WTC11 (cell line): ENCODE measurements around the gene NAALADL2. TPM values are rescaled to one million over a fixed set of nuclear protein-coding genes. Genes with fewer than 3 reads are reported as not detected.

Experiments
- ATAC-seq: fragments of 200-7000 bp; cut with Tn5 transposase; 2 replicates; pipeline ENCODE4 v1.10.0; 2021; ENCODE audit warnings: mild to moderate bottlenecking, moderate library complexity
- CTCF ChIA-PET: fragments of 300-600 bp; sonication (Branson Sonifier 250); formaldehyde crosslinking; loops from one replicate; lab custom pipeline; 2021; ENCODE audit warnings: antibody characterized with exemption; lab: Charles Lee
- POLR2A ChIA-PET: fragments of 350-600 bp; sonication (Branson Sonifier 250); formaldehyde crosslinking; loops from one replicate; lab custom pipeline; 2021; ENCODE audit warnings: antibody characterized with exemption; lab: Charles Lee
- DNase-seq: peaks from one replicate; pipeline ENCODE4 v3.0.0; 2021; ENCODE audit warnings: low spot score
- H3K27ac Mint-ChIP-seq: 2 replicates; pipeline ENCODE4 v1.8.0; 2021; ENCODE audit warnings: mixed read lengths
- H3K27me3 Mint-ChIP-seq: 2 replicates; pipeline ENCODE4 v1.8.0; 2021; ENCODE audit warnings: low read depth, mild to moderate bottlenecking, moderate library complexity, mixed read lengths
- H3K36me3 Mint-ChIP-seq: 2 replicates; pipeline ENCODE4 v1.8.0; 2021; ENCODE audit warnings: mixed read lengths
- H3K4me1 Mint-ChIP-seq: 2 replicates; pipeline ENCODE4 v1.8.0; 2022; ENCODE audit warnings: mixed read lengths
- H3K4me3 Mint-ChIP-seq: 2 replicates; pipeline ENCODE4 v1.8.0; 2021; ENCODE audit warnings: mild to moderate bottlenecking, moderate library complexity, mixed read lengths
- H3K9me3 Mint-ChIP-seq: 2 replicates; pipeline ENCODE4 v1.8.0; 2021; ENCODE audit warnings: mixed read lengths
- ATF1 ChIP-seq: sonication (generic); formaldehyde crosslinking; IDR thresholded peaks from 2 replicates; pipeline ENCODE4 v1.8.1; 2023; ENCODE audit warnings: mild to moderate bottlenecking, moderate library complexity, missing genetic modification reagents
- ETV6 ChIP-seq: sonication (generic); formaldehyde crosslinking; IDR thresholded peaks from 2 replicates; pipeline ENCODE4 v1.8.1; 2022; ENCODE audit warnings: mild to moderate bottlenecking, missing genetic modification reagents
- FOXJ3 ChIP-seq: sonication (generic); formaldehyde crosslinking; IDR thresholded peaks from 2 replicates; pipeline ENCODE4 v1.9.0; 2021; ENCODE audit warnings: missing genetic modification reagents, mild to moderate bottlenecking, borderline replicate concordance
- GABPB1 ChIP-seq: sonication (generic); formaldehyde crosslinking; IDR thresholded peaks from 2 replicates; pipeline ENCODE4 v1.8.1; 2023; ENCODE audit warnings: mild to moderate bottlenecking, missing genetic modification reagents
- GTF2I ChIP-seq: fragments of 250-450 bp; sonication (Bioruptor Pico); conservative IDR thresholded peaks from 2 replicates; pipeline ENCODE4 v1.4.0; 2021; ENCODE audit warnings: mild to moderate bottlenecking
- MAX ChIP-seq: sonication (generic); formaldehyde crosslinking; IDR thresholded peaks from 2 replicates; pipeline ENCODE4 v1.8.0; 2022; ENCODE audit warnings: mild to moderate bottlenecking, missing genetic modification reagents
- NFE2L1 ChIP-seq: sonication (generic); formaldehyde crosslinking; IDR thresholded peaks from 2 replicates; pipeline ENCODE4 v1.8.1; 2023; ENCODE audit warnings: missing genetic modification reagents
- NR2C2 ChIP-seq: sonication (generic); formaldehyde crosslinking; IDR thresholded peaks from 2 replicates; pipeline ENCODE4 v1.8.0; 2022; ENCODE audit warnings: mild to moderate bottlenecking, missing genetic modification reagents
- OVOL2 ChIP-seq: fragments of 250-450 bp; sonication (Bioruptor Pico); IDR thresholded peaks from 2 replicates; pipeline ENCODE4 v1.9.0; 2021; ENCODE audit warnings: mild to moderate bottlenecking, borderline replicate concordance
- PRRX2 ChIP-seq: fragments of 250-450 bp; sonication (Bioruptor Pico); IDR thresholded peaks from 2 replicates; pipeline ENCODE4 v1.8.0; 2021; ENCODE audit warnings: mild to moderate bottlenecking
- RELA ChIP-seq: sonication (generic); formaldehyde crosslinking; IDR thresholded peaks from 2 replicates; pipeline ENCODE4 v1.8.1; 2022; ENCODE audit warnings: missing genetic modification reagents, mild to moderate bottlenecking, borderline replicate concordance
- RORB ChIP-seq: fragments of 250-450 bp; sonication (Bioruptor Pico); IDR thresholded peaks from 2 replicates; pipeline ENCODE4 v1.9.0; 2021; ENCODE audit warnings: mild to moderate bottlenecking
- SMAD4 ChIP-seq: sonication (generic); formaldehyde crosslinking; IDR thresholded peaks from 2 replicates; pipeline ENCODE4 v1.8.0; 2022; ENCODE audit warnings: mild to moderate bottlenecking, missing genetic modification reagents
- SP1 ChIP-seq: sonication (generic); formaldehyde crosslinking; conservative IDR thresholded peaks from 2 replicates; pipeline ENCODE4 v1.8.1; 2022; ENCODE audit warnings: missing genetic modification reagents
- ZNF219 ChIP-seq: sonication (generic); formaldehyde crosslinking; IDR thresholded peaks from 2 replicates; pipeline ENCODE4 v1.8.0; 2023; ENCODE audit warnings: missing genetic modification reagents, mild to moderate bottlenecking, borderline replicate concordance
- ZNF263 ChIP-seq: sonication (generic); formaldehyde crosslinking; IDR thresholded peaks from 2 replicates; pipeline ENCODE4 v1.8.1; 2022; ENCODE audit warnings: low read depth, mild to moderate bottlenecking, moderate library complexity, missing genetic modification reagents
- total RNA-seq: library from RNA; stranded (reverse); gene quantifications from 3 replicates; pipeline ENCODE4 v1.2.3, GENCODE V29; 2021
- TF ChIP-seq, protein P1 (sequence below): sonication (generic); formaldehyde crosslinking; IDR thresholded peaks from 2 replicates; pipeline ENCODE4 v1.8.0; 2023; ENCODE audit warnings: missing genetic modification reagents
- TF ChIP-seq, protein P2 (sequence below): sonication (generic); formaldehyde crosslinking; IDR thresholded peaks from 2 replicates; pipeline ENCODE4 v1.8.0; 2023; ENCODE audit warnings: missing genetic modification reagents, mild to moderate bottlenecking, borderline replicate concordance
- TF ChIP-seq, protein P3 (sequence below): sonication (generic); formaldehyde crosslinking; IDR thresholded peaks from 2 replicates; pipeline ENCODE4 v1.8.1; 2023; ENCODE audit warnings: mild to moderate bottlenecking, missing genetic modification reagents
- TF ChIP-seq, protein P4 (sequence below): sonication (generic); formaldehyde crosslinking; IDR thresholded peaks from 2 replicates; pipeline ENCODE4 v1.8.1; 2023; ENCODE audit warnings: mild to moderate bottlenecking, missing genetic modification reagents, moderate library complexity
- TF ChIP-seq, protein P5 (sequence below): sonication (generic); formaldehyde crosslinking; IDR thresholded peaks from 2 replicates; pipeline ENCODE4 v1.8.0; 2023; ENCODE audit warnings: mild to moderate bottlenecking, missing genetic modification reagents
- TF ChIP-seq, protein P6 (sequence below): sonication (generic); formaldehyde crosslinking; IDR thresholded peaks from 2 replicates; pipeline ENCODE4 v1.8.1; 2023; ENCODE audit warnings: mild to moderate bottlenecking, missing genetic modification reagents

The NAALADL2 gene
- total RNA-seq, 1 experiment from 2014 or later, result 1.2 TPM

DNA sequence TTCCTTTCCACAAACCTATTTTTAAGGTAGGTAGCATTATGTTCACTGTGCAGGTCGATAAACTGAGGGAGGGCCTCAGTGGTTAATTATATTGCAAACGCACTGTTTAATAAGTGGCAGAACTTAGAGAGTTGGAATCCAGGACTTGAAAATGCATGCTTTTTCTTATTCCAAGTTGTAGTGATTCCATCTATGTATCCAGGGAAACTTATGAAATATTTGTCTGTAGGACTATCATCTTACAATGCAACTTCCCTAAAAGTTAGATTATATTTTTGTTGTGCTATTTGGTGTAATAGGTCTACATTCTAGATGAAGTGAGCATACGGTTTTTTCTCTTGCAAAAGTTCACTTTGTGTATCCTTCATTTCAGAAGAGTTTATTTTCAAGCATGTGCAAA, 419.5 kb downstream of the NAALADL2 start:
- peaks cover 4% of the 10 kb centered on the region for H3K4me1 Mint-ChIP-seq
- no peak overlapping the region for H3K4me3 Mint-ChIP-seq
- ATAC-seq (no peak), DNase-seq (no peak)
- TF ChIP-seq, protein P1, sequence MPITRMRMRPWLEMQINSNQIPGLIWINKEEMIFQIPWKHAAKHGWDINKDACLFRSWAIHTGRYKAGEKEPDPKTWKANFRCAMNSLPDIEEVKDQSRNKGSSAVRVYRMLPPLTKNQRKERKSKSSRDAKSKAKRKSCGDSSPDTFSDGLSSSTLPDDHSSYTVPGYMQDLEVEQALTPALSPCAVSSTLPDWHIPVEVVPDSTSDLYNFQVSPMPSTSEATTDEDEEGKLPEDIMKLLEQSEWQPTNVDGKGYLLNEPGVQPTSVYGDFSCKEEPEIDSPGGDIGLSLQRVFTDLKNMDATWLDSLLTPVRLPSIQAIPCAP (CRISPR knock-in tag), result no peak
- TF ChIP-seq ZNF263 (CRISPR knock-in tag), result no peak
- no peak for TF ChIP-seq ETV6
- TF ChIP-seq ZNF219 (CRISPR knock-in tag), result no peak
- TF ChIP-seq FOXJ3 (CRISPR knock-in tag), result no peak
- TF ChIP-seq OVOL2 (CRISPR knock-in tag), result no peak
- no peak for TF ChIP-seq MAX
- H3K27ac Mint-ChIP-seq, result no peak overlapping the region
- no peaks in the 10 kb centered on the region for H3K9me3 Mint-ChIP-seq
- no peaks in the 10 kb centered on the region for H3K36me3 Mint-ChIP-seq
- ChIA-PET POLR2A (no interaction called here), CTCF (no interaction called here)
- no peaks in the 10 kb centered on the region for H3K27me3 Mint-ChIP-seq

GRCh38 chr3:175279457-175279856, 420.3 kb downstream of the NAALADL2 start:
- TF ChIP-seq NR2C2 (CRISPR knock-in tag), result no peak
- TF ChIP-seq, protein P2, sequence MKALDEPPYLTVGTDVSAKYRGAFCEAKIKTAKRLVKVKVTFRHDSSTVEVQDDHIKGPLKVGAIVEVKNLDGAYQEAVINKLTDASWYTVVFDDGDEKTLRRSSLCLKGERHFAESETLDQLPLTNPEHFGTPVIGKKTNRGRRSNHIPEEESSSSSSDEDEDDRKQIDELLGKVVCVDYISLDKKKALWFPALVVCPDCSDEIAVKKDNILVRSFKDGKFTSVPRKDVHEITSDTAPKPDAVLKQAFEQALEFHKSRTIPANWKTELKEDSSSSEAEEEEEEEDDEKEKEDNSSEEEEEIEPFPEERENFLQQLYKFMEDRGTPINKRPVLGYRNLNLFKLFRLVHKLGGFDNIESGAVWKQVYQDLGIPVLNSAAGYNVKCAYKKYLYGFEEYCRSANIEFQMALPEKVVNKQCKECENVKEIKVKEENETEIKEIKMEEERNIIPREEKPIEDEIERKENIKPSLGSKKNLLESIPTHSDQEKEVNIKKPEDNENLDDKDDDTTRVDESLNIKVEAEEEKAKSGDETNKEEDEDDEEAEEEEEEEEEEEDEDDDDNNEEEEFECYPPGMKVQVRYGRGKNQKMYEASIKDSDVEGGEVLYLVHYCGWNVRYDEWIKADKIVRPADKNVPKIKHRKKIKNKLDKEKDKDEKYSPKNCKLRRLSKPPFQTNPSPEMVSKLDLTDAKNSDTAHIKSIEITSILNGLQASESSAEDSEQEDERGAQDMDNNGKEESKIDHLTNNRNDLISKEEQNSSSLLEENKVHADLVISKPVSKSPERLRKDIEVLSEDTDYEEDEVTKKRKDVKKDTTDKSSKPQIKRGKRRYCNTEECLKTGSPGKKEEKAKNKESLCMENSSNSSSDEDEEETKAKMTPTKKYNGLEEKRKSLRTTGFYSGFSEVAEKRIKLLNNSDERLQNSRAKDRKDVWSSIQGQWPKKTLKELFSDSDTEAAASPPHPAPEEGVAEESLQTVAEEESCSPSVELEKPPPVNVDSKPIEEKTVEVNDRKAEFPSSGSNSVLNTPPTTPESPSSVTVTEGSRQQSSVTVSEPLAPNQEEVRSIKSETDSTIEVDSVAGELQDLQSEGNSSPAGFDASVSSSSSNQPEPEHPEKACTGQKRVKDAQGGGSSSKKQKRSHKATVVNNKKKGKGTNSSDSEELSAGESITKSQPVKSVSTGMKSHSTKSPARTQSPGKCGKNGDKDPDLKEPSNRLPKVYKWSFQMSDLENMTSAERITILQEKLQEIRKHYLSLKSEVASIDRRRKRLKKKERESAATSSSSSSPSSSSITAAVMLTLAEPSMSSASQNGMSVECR (CRISPR knock-in tag), result no peak
- no peak for TF ChIP-seq RELA (CRISPR knock-in tag)
- no peak for TF ChIP-seq MAX
- TF ChIP-seq, protein P3, sequence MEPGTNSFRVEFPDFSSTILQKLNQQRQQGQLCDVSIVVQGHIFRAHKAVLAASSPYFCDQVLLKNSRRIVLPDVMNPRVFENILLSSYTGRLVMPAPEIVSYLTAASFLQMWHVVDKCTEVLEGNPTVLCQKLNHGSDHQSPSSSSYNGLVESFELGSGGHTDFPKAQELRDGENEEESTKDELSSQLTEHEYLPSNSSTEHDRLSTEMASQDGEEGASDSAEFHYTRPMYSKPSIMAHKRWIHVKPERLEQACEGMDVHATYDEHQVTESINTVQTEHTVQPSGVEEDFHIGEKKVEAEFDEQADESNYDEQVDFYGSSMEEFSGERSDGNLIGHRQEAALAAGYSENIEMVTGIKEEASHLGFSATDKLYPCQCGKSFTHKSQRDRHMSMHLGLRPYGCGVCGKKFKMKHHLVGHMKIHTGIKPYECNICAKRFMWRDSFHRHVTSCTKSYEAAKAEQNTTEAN (CRISPR knock-in tag), result no peak
- no peak for TF ChIP-seq OVOL2 (CRISPR knock-in tag)
- TF ChIP-seq PRRX2 (CRISPR knock-in tag), result no peak
- TF ChIP-seq ATF1 (CRISPR knock-in tag), result no peak
- TF ChIP-seq, protein P4, sequence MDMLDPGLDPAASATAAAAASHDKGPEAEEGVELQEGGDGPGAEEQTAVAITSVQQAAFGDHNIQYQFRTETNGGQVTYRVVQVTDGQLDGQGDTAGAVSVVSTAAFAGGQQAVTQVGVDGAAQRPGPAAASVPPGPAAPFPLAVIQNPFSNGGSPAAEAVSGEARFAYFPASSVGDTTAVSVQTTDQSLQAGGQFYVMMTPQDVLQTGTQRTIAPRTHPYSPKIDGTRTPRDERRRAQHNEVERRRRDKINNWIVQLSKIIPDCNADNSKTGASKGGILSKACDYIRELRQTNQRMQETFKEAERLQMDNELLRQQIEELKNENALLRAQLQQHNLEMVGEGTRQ (CRISPR knock-in tag), result no peak
- no peak for TF ChIP-seq SMAD4 (CRISPR knock-in tag)
- TF ChIP-seq SP1 (CRISPR knock-in tag), result no peak
- TF ChIP-seq ETV6, result no peak
- TF ChIP-seq, protein P5, sequence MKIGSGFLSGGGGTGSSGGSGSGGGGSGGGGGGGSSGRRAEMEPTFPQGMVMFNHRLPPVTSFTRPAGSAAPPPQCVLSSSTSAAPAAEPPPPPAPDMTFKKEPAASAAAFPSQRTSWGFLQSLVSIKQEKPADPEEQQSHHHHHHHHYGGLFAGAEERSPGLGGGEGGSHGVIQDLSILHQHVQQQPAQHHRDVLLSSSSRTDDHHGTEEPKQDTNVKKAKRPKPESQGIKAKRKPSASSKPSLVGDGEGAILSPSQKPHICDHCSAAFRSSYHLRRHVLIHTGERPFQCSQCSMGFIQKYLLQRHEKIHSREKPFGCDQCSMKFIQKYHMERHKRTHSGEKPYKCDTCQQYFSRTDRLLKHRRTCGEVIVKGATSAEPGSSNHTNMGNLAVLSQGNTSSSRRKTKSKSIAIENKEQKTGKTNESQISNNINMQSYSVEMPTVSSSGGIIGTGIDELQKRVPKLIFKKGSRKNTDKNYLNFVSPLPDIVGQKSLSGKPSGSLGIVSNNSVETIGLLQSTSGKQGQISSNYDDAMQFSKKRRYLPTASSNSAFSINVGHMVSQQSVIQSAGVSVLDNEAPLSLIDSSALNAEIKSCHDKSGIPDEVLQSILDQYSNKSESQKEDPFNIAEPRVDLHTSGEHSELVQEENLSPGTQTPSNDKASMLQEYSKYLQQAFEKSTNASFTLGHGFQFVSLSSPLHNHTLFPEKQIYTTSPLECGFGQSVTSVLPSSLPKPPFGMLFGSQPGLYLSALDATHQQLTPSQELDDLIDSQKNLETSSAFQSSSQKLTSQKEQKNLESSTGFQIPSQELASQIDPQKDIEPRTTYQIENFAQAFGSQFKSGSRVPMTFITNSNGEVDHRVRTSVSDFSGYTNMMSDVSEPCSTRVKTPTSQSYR (CRISPR knock-in tag), result no peak
- TF ChIP-seq, protein P6, sequence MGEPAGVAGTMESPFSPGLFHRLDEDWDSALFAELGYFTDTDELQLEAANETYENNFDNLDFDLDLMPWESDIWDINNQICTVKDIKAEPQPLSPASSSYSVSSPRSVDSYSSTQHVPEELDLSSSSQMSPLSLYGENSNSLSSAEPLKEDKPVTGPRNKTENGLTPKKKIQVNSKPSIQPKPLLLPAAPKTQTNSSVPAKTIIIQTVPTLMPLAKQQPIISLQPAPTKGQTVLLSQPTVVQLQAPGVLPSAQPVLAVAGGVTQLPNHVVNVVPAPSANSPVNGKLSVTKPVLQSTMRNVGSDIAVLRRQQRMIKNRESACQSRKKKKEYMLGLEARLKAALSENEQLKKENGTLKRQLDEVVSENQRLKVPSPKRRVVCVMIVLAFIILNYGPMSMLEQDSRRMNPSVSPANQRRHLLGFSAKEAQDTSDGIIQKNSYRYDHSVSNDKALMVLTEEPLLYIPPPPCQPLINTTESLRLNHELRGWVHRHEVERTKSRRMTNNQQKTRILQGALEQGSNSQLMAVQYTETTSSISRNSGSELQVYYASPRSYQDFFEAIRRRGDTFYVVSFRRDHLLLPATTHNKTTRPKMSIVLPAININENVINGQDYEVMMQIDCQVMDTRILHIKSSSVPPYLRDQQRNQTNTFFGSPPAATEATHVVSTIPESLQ (CRISPR knock-in tag), result no peak
- no peak for TF ChIP-seq GTF2I (CRISPR knock-in tag)
- no peak for TF ChIP-seq GABPB1 (CRISPR knock-in tag)
- no peak for TF ChIP-seq RORB (CRISPR knock-in tag)
- TF ChIP-seq NFE2L1 (CRISPR knock-in tag), result no peak
- TF ChIP-seq, all 79 proteins: peak for 0
- H3K27me3 Mint-ChIP-seq, result no peaks in the 10 kb centered on the region
- no peak overlapping the region for H3K4me3 Mint-ChIP-seq
- POLR2A ChIA-PET, result no interaction called here
- no peak for DNase-seq
- H3K27ac Mint-ChIP-seq, result no peak overlapping the region
- H3K4me1 Mint-ChIP-seq, result peaks cover 4% of the 10 kb centered on the region
- no peaks in the 10 kb centered on the region for H3K36me3 Mint-ChIP-seq
- no peaks in the 10 kb centered on the region for H3K9me3 Mint-ChIP-seq
- no peak for ATAC-seq
- CTCF ChIA-PET, result no interaction called here
